Astrocyte of the cerebellum (primary cell): ENCODE measurements around the gene CWF19L1.

Experiments
- DNase-seq: peaks from one replicate; pipeline ENCODE4 v3.0.0-alpha.2; 2011; ENCODE audit warnings: low read depth
- H3K4me3 ChIP-seq: 2 replicates; pipeline ENCODE4 v1.5.1; 2011; ENCODE audit warnings: mild to moderate bottlenecking, low read depth, low read length, moderate library complexity
- CTCF ChIP-seq: IDR thresholded peaks from 2 replicates; pipeline ENCODE4 v1.5.1; 2012; ENCODE audit warnings: low read length, low read depth, moderate library complexity, mild to moderate bottlenecking; ENCODE audit errors: missing control alignments
- in situ Hi-C: cut with HindIII; loops from 2 replicates; pipeline ENCODE4 v1.10.0; 2017; ENCODE audit warnings: low sequenced_read_pairs

CWF19L1 gene

GRCh38 chr10:100204370-100204769 is 63.1 kb downstream of the CWF19L1 start:
- TF ChIP-seq CTCF: no peak
- DNase-seq: no peak
- no peak overlapping the region for H3K4me3 ChIP-seq
- in situ Hi-C loops: no loop called here

GRCh38 chr10:100201549-100201948 is 65.9 kb downstream of the CWF19L1 start:
- TF ChIP-seq CTCF: no peak
- DNase-seq: no peak
- H3K4me3 ChIP-seq: no peak overlapping the region
- in situ Hi-C loops: no loop called here

- TF ChIP-seq CTCF: no peak
- no peak for DNase-seq
- no peak overlapping the region for H3K4me3 ChIP-seq
- in situ Hi-C loops: no loop called here
These were observed 72.7 kb downstream of the CWF19L1 start for GRCh38 chr10:100194711-100195110.

GRCh38 chr10:100192350-100192749 is 75.1 kb downstream of the CWF19L1 start:
- TF ChIP-seq CTCF: no peak
- no peak overlapping the region for H3K4me3 ChIP-seq
- in situ Hi-C loops: no loop called here
- no peak for DNase-seq

- H3K4me3 ChIP-seq: peak overlapping the region; percentile 96
- DNase-seq: peak; percentile 19
- in situ Hi-C loops: no loop called here
- no peak for TF ChIP-seq CTCF
These were observed 80.9 kb downstream of the CWF19L1 start for GRCh38 chr10:100186253-100187212.

- peak; percentile 22 for TF ChIP-seq CTCF
- H3K4me3 ChIP-seq: peak within 1 kb of the TSS; percentile 96
- peak; percentile 71 for DNase-seq
- in situ Hi-C loops: no loop called here
These were observed 81.8 kb downstream of the CWF19L1 start, which contains the start of gene ERLIN1 for GRCh38 chr10:100185364-100186252. ERLIN1 (minus strand) TSS chr10:100186029; CDS start chr10:100185626, 403 bp downstream.
